ENCODE data around the gene NOL12.
A peak's percentile ranks its signal among the peaks of the same experiment; 100 is the strongest.

GRCh38 chr22:37658133-37659065 lies 27.7 kb upstream of the NOL12 start, which contains the start of gene PDXP:
- no peak for TF ChIP-seq CTCF (tag by site-specific recombination; IDR thresholded peaks at IDR 0.05)
- TF ChIP-seq ZNF530 (tag by site-specific recombination; IDR thresholded peaks at IDR 0.05; ENCODE audit: low read depth) = no peak
- TF ChIP-seq REST (tag by site-specific recombination; IDR thresholded peaks at IDR 0.05) = no peak
- TF ChIP-seq ZNF350 (tag by site-specific recombination; IDR thresholded peaks at IDR 0.05) = no peak
- no peak for TF ChIP-seq ZNF274 (IDR thresholded peaks at IDR 0.05; ENCODE audit: low read length)
- TF ChIP-seq ZNF274 (tag by site-specific recombination; IDR thresholded peaks at IDR 0.05; ENCODE audit: borderline replicate concordance) = no peak
- peak; percentile 26; the same call in 1 of the 2 replicates for TF ChIP-seq ZNF76 (tag by site-specific recombination; IDR thresholded peaks at IDR 0.05; ENCODE audit: borderline replicate concordance, low read depth)
- no peak for TF ChIP-seq KLF1 (tag by site-specific recombination; IDR thresholded peaks at IDR 0.05)
- TF ChIP-seq, protein P1, sequence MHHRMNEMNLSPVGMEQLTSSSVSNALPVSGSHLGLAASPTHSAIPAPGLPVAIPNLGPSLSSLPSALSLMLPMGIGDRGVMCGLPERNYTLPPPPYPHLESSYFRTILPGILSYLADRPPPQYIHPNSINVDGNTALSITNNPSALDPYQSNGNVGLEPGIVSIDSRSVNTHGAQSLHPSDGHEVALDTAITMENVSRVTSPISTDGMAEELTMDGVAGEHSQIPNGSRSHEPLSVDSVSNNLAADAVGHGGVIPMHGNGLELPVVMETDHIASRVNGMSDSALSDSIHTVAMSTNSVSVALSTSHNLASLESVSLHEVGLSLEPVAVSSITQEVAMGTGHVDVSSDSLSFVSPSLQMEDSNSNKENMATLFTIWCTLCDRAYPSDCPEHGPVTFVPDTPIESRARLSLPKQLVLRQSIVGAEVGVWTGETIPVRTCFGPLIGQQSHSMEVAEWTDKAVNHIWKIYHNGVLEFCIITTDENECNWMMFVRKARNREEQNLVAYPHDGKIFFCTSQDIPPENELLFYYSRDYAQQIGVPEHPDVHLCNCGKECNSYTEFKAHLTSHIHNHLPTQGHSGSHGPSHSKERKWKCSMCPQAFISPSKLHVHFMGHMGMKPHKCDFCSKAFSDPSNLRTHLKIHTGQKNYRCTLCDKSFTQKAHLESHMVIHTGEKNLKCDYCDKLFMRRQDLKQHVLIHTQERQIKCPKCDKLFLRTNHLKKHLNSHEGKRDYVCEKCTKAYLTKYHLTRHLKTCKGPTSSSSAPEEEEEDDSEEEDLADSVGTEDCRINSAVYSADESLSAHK (tag by site-specific recombination; IDR thresholded peaks at IDR 0.05) = no peak
- TF ChIP-seq SP2 (tag by site-specific recombination; IDR thresholded peaks at IDR 0.05) = peak; percentile 100
- no peak for TF ChIP-seq ZBTB1 (tag by site-specific recombination; IDR thresholded peaks at IDR 0.05)
